ENCODE data around the gene SMOC2.

DNA sequence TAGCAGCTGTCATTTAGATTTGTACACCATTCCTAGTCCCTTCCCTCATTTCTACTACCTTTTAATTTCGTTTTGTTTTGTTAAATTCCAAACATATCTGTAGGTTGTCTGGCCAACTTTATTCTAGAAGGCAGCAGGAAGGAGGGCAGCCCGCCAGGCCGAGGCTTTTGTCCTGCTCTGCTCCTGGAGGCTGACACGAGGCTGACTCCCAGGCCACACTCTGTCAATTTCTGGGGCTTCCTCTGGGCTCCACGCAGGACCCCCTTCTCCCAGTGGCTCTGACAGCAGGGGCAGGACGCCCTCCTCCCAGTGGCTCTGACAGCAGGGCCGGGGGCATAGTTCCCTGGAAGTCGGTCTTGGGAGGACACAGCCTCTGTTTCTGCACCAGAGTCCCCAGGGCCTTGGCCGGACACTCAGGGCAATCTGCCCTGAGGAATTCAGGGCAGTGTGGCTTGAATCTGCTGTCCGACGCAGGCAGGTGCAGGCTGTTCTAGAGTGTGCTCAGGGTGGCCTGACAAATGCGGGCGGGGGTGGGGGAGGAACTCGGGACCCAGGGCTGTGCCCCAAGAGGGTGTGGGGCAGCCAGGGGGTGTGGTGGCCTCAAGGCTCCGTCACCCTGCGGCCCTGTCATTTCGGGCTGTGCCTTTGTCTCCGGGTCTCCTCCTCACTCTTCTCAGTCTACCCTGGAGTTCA, 11.8 kb downstream of the SMOC2 start:
- TF ChIP-seq, protein P1, sequence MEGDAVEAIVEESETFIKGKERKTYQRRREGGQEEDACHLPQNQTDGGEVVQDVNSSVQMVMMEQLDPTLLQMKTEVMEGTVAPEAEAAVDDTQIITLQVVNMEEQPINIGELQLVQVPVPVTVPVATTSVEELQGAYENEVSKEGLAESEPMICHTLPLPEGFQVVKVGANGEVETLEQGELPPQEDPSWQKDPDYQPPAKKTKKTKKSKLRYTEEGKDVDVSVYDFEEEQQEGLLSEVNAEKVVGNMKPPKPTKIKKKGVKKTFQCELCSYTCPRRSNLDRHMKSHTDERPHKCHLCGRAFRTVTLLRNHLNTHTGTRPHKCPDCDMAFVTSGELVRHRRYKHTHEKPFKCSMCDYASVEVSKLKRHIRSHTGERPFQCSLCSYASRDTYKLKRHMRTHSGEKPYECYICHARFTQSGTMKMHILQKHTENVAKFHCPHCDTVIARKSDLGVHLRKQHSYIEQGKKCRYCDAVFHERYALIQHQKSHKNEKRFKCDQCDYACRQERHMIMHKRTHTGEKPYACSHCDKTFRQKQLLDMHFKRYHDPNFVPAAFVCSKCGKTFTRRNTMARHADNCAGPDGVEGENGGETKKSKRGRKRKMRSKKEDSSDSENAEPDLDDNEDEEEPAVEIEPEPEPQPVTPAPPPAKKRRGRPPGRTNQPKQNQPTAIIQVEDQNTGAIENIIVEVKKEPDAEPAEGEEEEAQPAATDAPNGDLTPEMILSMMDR (IDR thresholded peaks at IDR 0.05) = no peak
- no peak for TF ChIP-seq POLR2A (IDR thresholded peaks at IDR 0.05)
